SK-N-SH (cell line): ENCODE measurements around the gene HDHD5. TPM values are rescaled to one million over a fixed set of nuclear protein-coding genes. Genes with fewer than 3 reads are reported as not detected.

Source experiments
- CTCF ChIA-PET: fragments of 300-600, 350-600 bp; formaldehyde crosslinking; extraction: SDS; loops from one replicate; lab custom pipeline; 2021; lab: Yijun Ruan, JAX
- POLR2A ChIA-PET: fragments of 350-600 bp; sonication (Branson Sonifier 250); formaldehyde crosslinking; extraction: SDS; loops from one replicate; lab custom pipeline; 2020; ENCODE audit warnings: antibody characterized with exemption, inconsistent platforms; lab: Yijun Ruan, JAX
- DNase-seq: peaks from one replicate; pipeline ENCODE4 v3.0.0; 2012
- H2AFZ ChIP-seq: fragments of 200-600 bp; sonication (generic); 2 replicates; pipeline ENCODE4 v1.8.1; 2016; ENCODE audit warnings: antibody characterized with exemption, mild to moderate bottlenecking, low read depth
- H3F3A ChIP-seq: fragments of 200-600 bp; sonication (generic); replicated peaks from 2 replicates; pipeline ENCODE3; 2016; ENCODE audit warnings: antibody characterized with exemption, mild to moderate bottlenecking; ENCODE audit not compliant: insufficient read depth
- H3K27ac ChIP-seq, 2 experiments: fragments of 200-500 bp in 1 of 2; fragments of 200-600 bp in 1 of 2; sonication (Bioruptor generic) in 1 of 2; sonication (generic), shearing (Covaris generic) in 1 of 2; 2 replicates each; pipeline versions ENCODE4 v1.5.1 to v1.6.1; 2014 to 2016; ENCODE audit warnings: low read depth in 2 of 2, inconsistent platforms in 1 of 2, low read length in 1 of 2, mild to moderate bottlenecking in 1 of 2, mixed read lengths in 1 of 2
- H3K27me3 ChIP-seq: fragments of 200-600 bp; sonication (generic), shearing (Covaris generic); 2 replicates; pipeline ENCODE4 v1.6.1; 2016; ENCODE audit warnings: mixed run types; ENCODE audit not compliant: insufficient read depth
- H3K36me3 ChIP-seq, 2 experiments: fragments of 200-500 bp in 1 of 2; fragments of 200-600 bp in 1 of 2; sonication (Bioruptor generic) in 1 of 2; sonication (generic) in 1 of 2; replicated peaks in 1 of 2; 2 replicates each; pipeline versions ENCODE3 to v1.5.1; 2014 to 2016; ENCODE audit warnings: low read length in 1 of 2, mild to moderate bottlenecking in 1 of 2; ENCODE audit not compliant: insufficient read depth in 2 of 2, control insufficient read depth in 1 of 2
- H3K4me1 ChIP-seq, 2 experiments: fragments of 200-500 bp in 1 of 2; fragments of 200-600 bp in 1 of 2; sonication (Bioruptor generic) in 1 of 2; sonication (generic), shearing (Covaris generic) in 1 of 2; 2 replicates each; pipeline versions ENCODE4 v1.5.1 to v1.6.1; 2014 to 2016; ENCODE audit warnings: low read depth in 1 of 2, low read length in 1 of 2, mixed run types in 1 of 2; ENCODE audit not compliant: insufficient read depth in 2 of 2, control insufficient read depth in 1 of 2
- H3K4me2 ChIP-seq: fragments of 200-600 bp; sonication (generic), shearing (Covaris generic); 2 replicates; pipeline ENCODE4 v1.6.1; 2017; ENCODE audit warnings: mixed run types
- H3K4me3 ChIP-seq, 2 experiments: fragments of 200-500 bp in 1 of 2; fragments of 200-600 bp in 1 of 2; sonication (Bioruptor generic) in 1 of 2; sonication (generic), shearing (Covaris generic) in 1 of 2; 2 replicates each; pipeline versions ENCODE4 v1.5.1 to v1.8.1; 2014 to 2016; ENCODE audit warnings: low read depth in 2 of 2, inconsistent platforms in 1 of 2, low read length in 1 of 2, mild to moderate bottlenecking in 1 of 2, mixed read lengths in 1 of 2, moderate library complexity in 1 of 2
- H3K79me2 ChIP-seq: fragments of 200-600 bp; sonication (generic); 2 replicates; pipeline ENCODE4 v1.8.1; 2017; ENCODE audit warnings: mild to moderate bottlenecking; ENCODE audit not compliant: insufficient read depth
- H3K9ac ChIP-seq: fragments of 200-600 bp; sonication (generic); 2 replicates; pipeline ENCODE4 v1.6.1; 2017; ENCODE audit warnings: mixed run types
- H3K9me2 ChIP-seq: fragments of 200-600 bp; sonication (generic); 2 replicates; pipeline ENCODE4 v1.6.1; 2017; ENCODE audit warnings: mixed run types
- H3K9me3 ChIP-seq: fragments of 200-600 bp; sonication (generic); 2 replicates; pipeline ENCODE4 v1.6.1; 2017; ENCODE audit warnings: mixed run types, mild to moderate bottlenecking, moderate library complexity
- H4K20me1 ChIP-seq: fragments of 200-600 bp; sonication (generic); 2 replicates; pipeline ENCODE4 v1.6.1; 2017; ENCODE audit warnings: mild to moderate bottlenecking, mixed run types; ENCODE audit not compliant: insufficient read depth
- CHD2 ChIP-seq: fragments of 150-350 bp; IDR thresholded peaks from 2 replicates; pipeline ENCODE4 v1.6.1; 2018; ENCODE audit warnings: low read length; ENCODE audit not compliant: partially characterized antibody
- ELF1 ChIP-seq: IDR thresholded peaks from 2 replicates; pipeline ENCODE4 v1.4.0; 2012
- EP300 ChIP-seq, 2 experiments: IDR thresholded peaks; 2 replicates each; pipeline versions ENCODE4 v1.4.0 to v1.6.1; 2012; ENCODE audit warnings: borderline replicate concordance in 1 of 2, low read depth in 1 of 2, low read length in 1 of 2
- FOSL2 ChIP-seq: IDR thresholded peaks from 2 replicates; pipeline ENCODE4 v1.4.0; 2012; ENCODE audit warnings: low read depth, mild to moderate bottlenecking, moderate library complexity, borderline replicate concordance
- FOXJ3 ChIP-seq: sonication (generic); formaldehyde crosslinking; IDR thresholded peaks from 2 replicates; pipeline ENCODE4 v1.5.1; 2020; ENCODE audit warnings: mild to moderate bottlenecking, missing genetic modification reagents
- FOXM1 ChIP-seq: IDR thresholded peaks from 2 replicates; pipeline ENCODE4 v1.4.0; 2012; ENCODE audit warnings: low read depth, mild to moderate bottlenecking
- GABPA ChIP-seq: IDR thresholded peaks from 2 replicates; pipeline ENCODE4 v1.4.0; 2012; ENCODE audit warnings: low read depth, mild to moderate bottlenecking
- GATA2 ChIP-seq: sonication (generic); formaldehyde crosslinking; IDR thresholded peaks from 2 replicates; pipeline ENCODE4 v1.5.0; 2020; ENCODE audit warnings: mild to moderate bottlenecking, missing genetic modification reagents
- JUND ChIP-seq: IDR thresholded peaks from 2 replicates; pipeline ENCODE4 v1.4.0; 2012
- MEF2A ChIP-seq: IDR thresholded peaks from 2 replicates; pipeline ENCODE4 v1.4.0; 2012; ENCODE audit warnings: low read depth, borderline replicate concordance
- NRF1 ChIP-seq: IDR thresholded peaks from 2 replicates; pipeline ENCODE4 v1.6.1; 2012; ENCODE audit warnings: low read depth, mild to moderate bottlenecking, low read length
- RCOR1 ChIP-seq: fragments of 150-350 bp; IDR thresholded peaks from 2 replicates; pipeline ENCODE4 v1.6.1; 2017; ENCODE audit warnings: antibody characterized with exemption, low read length
- RFX5 ChIP-seq: IDR thresholded peaks from 2 replicates; pipeline ENCODE4 v1.6.1; 2012; ENCODE audit warnings: mild to moderate bottlenecking, improper control_type of control experiment, low read length
- SIN3A ChIP-seq: IDR thresholded peaks from 2 replicates; pipeline ENCODE4 v1.6.1; 2012; ENCODE audit warnings: low read depth, mild to moderate bottlenecking, low read length, moderate library complexity, borderline replicate concordance
- YY1 ChIP-seq: IDR thresholded peaks from 2 replicates; pipeline ENCODE4 v1.4.0; 2012; ENCODE audit warnings: low read depth, mild to moderate bottlenecking
- WGBS: methylation state at CpG from one replicate; pipeline ENCODE4 v1.1.6; 2017; ENCODE audit warnings: low lambda C conversion rate; 5-methylcytosine and 5-hydroxymethylcytosine counted together
- polyA plus RNA-seq, 3 experiments: library from polyadenylated mRNA; depleted of rRNA; stranded (reverse); fragments of >200 nt; gene quantifications; 2 replicates each; pipeline ENCODE4 v1.2.3, GENCODE V29; 2012
- TF ChIP-seq, protein P1 (sequence below): IDR thresholded peaks from 2 replicates; pipeline ENCODE4; 2012
- TF ChIP-seq, protein P2 (sequence below): fragments of 150-350 bp; IDR thresholded peaks from 2 replicates; pipeline ENCODE4 v1.6.1; 2017; ENCODE audit warnings: antibody characterized with exemption, low read length, low read depth, borderline replicate concordance
- TF ChIP-seq, protein P3 (sequence below): fragments of 200-600 bp; sonication (generic); IDR thresholded peaks from 2 replicates; pipeline ENCODE4 v1.6.1; 2017; ENCODE audit warnings: antibody characterized with exemption, mild to moderate bottlenecking, moderate library complexity

HDHD5 gene
- polyA plus RNA-seq, 1 of the 3 experiments (the other 2 are of a cell fraction) = 43.3 TPM

DNA sequence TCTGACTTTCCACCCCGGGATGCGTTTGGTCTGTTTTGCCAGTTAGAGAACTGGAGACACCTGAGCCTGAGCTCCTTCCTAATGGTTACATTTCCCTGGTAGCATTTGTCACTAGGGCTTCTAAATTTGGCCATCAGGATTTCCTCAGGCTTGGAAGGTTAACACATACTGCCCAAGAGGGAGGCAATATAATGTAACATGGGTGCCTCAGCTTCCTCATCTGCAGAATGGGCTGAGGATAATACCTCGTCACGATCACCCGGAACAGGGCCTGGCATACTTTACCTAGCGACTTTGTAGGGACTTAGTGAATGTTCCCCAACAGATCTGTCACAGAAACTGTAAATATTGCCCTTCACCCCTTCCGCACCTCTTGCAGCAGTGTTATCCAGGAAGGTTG is 63.0 kb downstream of the HDHD5 start:
- no peaks in the 10 kb centered on the region for H3K9me2 ChIP-seq
- CTCF ChIA-PET = interaction anchor here (0.6 to 2.6 kb wide), 8 partner anchors 9 to 417 kb away, joined by 3 to 11 read pairs (median 4); no protein-coding TSS in a partner anchor
- no peak for TF ChIP-seq FOSL2
- TF ChIP-seq, protein P1, sequence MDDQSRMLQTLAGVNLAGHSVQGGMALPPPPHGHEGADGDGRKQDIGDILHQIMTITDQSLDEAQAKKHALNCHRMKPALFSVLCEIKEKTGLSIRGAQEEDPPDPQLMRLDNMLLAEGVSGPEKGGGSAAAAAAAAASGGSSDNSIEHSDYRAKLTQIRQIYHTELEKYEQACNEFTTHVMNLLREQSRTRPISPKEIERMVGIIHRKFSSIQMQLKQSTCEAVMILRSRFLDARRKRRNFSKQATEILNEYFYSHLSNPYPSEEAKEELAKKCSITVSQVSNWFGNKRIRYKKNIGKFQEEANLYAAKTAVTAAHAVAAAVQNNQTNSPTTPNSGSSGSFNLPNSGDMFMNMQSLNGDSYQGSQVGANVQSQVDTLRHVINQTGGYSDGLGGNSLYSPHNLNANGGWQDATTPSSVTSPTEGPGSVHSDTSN = no peak
- TF ChIP-seq, protein P2, sequence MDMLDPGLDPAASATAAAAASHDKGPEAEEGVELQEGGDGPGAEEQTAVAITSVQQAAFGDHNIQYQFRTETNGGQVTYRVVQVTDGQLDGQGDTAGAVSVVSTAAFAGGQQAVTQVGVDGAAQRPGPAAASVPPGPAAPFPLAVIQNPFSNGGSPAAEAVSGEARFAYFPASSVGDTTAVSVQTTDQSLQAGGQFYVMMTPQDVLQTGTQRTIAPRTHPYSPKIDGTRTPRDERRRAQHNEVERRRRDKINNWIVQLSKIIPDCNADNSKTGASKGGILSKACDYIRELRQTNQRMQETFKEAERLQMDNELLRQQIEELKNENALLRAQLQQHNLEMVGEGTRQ = no peak
- TF ChIP-seq MEF2A = no peak
- no peak for TF ChIP-seq YY1
- no peak for TF ChIP-seq FOXJ3 (CRISPR knock-in tag)
- no peak for TF ChIP-seq FOXM1
- no peak for TF ChIP-seq GABPA
- TF ChIP-seq, protein P3, sequence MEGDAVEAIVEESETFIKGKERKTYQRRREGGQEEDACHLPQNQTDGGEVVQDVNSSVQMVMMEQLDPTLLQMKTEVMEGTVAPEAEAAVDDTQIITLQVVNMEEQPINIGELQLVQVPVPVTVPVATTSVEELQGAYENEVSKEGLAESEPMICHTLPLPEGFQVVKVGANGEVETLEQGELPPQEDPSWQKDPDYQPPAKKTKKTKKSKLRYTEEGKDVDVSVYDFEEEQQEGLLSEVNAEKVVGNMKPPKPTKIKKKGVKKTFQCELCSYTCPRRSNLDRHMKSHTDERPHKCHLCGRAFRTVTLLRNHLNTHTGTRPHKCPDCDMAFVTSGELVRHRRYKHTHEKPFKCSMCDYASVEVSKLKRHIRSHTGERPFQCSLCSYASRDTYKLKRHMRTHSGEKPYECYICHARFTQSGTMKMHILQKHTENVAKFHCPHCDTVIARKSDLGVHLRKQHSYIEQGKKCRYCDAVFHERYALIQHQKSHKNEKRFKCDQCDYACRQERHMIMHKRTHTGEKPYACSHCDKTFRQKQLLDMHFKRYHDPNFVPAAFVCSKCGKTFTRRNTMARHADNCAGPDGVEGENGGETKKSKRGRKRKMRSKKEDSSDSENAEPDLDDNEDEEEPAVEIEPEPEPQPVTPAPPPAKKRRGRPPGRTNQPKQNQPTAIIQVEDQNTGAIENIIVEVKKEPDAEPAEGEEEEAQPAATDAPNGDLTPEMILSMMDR = no peak
- TF ChIP-seq ELF1 = no peak
- TF ChIP-seq RFX5 = no peak
- TF ChIP-seq CHD2 = no peak
- no peak for TF ChIP-seq NRF1
- no peak for TF ChIP-seq JUND
- no peak for TF ChIP-seq SIN3A
- TF ChIP-seq EP300 (IDR thresholded peaks at IDR 0.05; ENCODE audit: borderline replicate concordance in 1 of 2, low read depth in 1 of 2, low read length in 1 of 2) = no peak
- no peak for TF ChIP-seq RCOR1
- no peak for TF ChIP-seq GATA2
- TF ChIP-seq, all 33 proteins: peak for 0

More for the DNA sequence above, 63.0 kb downstream of the HDHD5 start:
- Histone ChIP-seq H3K36me3 (no peaks in the 10 kb centered on the region), H2AFZ (no peak overlapping the region), H3K4me2 (no peak overlapping the region), H3K79me2 (no peaks in the 10 kb centered on the region), H3K27ac (no peak overlapping the region), H4K20me1 (peaks cover 13% of the 10 kb centered on the region; the same call in 1 of the 2 replicates), H3K4me1 (no peaks in the 10 kb centered on the region), H3K9ac (no peak overlapping the region), H3F3A (no peaks in the 10 kb centered on the region), H3K27me3 (no peaks in the 10 kb centered on the region), H3K4me3 (no peak overlapping the region), H3K9me3 (no peaks in the 10 kb centered on the region)
- WGBS = 38% methylated on average over 7 of the region's 7 CpGs
- POLR2A ChIA-PET = no interaction called here
- DNase-seq = no peak
